ENCODE measurements around the gene GPR137C. TPM values are rescaled to one million over a fixed set of nuclear protein-coding genes. Genes with fewer than 3 reads are reported as not detected.

GPR137C gene
- total RNA-seq, 1 experiment from 2014 or later = 1.2 TPM

DNA sequence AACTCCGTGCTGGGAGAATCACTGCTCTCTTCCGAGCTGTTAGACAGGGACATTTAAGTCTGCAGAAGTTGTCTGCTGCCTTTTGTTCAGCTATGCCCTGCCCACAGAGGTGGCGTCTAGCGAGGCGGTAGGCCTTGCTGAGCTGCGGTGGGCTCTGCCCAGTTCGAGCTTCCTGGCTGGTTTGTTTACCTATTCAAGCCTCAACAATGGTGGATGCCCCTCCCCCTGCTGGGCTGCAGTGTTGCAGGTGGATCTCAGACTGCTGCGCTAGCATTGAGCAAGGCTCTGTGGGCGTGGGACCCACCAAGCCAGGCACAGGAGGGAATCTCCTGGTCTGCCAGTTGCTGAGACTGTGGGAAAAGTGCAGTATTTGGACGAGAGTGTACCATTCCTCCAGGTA lies 43.7 kb downstream of the GPR137C start:
- Histone ChIP-seq H3K4me1 (replicated peaks; ENCODE audit: insufficient read depth) (no peaks in the 10 kb centered on the region), H3K79me2 (ENCODE audit: low read depth) (no peaks in the 10 kb centered on the region), H3K27me3 (ENCODE audit: insufficient read depth, low read depth) (no peaks in the 10 kb centered on the region), H4K20me1 (ENCODE audit: insufficient read depth) (no peaks in the 10 kb centered on the region), H3K27ac (no peak overlapping the region), H3K4me2 (no peak overlapping the region), H3K9me2 (ENCODE audit: insufficient read depth) (no peaks in the 10 kb centered on the region), H3K36me3 (ENCODE audit: low read depth) (no peaks in the 10 kb centered on the region), H3K4me3 (no peak overlapping the region), H3K9me3 (ENCODE audit: insufficient read depth, low read depth) (no peaks in the 10 kb centered on the region), H2AFZ (no peak overlapping the region), H3F3A (ENCODE audit: insufficient read depth, low read depth) (no peaks in the 10 kb centered on the region)
- no peak for TF ChIP-seq EZH2 (IDR thresholded peaks at IDR 0.05; ENCODE audit: low read depth)
- TF ChIP-seq, protein P1, sequence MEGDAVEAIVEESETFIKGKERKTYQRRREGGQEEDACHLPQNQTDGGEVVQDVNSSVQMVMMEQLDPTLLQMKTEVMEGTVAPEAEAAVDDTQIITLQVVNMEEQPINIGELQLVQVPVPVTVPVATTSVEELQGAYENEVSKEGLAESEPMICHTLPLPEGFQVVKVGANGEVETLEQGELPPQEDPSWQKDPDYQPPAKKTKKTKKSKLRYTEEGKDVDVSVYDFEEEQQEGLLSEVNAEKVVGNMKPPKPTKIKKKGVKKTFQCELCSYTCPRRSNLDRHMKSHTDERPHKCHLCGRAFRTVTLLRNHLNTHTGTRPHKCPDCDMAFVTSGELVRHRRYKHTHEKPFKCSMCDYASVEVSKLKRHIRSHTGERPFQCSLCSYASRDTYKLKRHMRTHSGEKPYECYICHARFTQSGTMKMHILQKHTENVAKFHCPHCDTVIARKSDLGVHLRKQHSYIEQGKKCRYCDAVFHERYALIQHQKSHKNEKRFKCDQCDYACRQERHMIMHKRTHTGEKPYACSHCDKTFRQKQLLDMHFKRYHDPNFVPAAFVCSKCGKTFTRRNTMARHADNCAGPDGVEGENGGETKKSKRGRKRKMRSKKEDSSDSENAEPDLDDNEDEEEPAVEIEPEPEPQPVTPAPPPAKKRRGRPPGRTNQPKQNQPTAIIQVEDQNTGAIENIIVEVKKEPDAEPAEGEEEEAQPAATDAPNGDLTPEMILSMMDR (conservative IDR thresholded peaks at IDR 0.05) = no peak
- DNase-seq = no peak
- BruUV-seq (replicated peaks) = no TSS peak
- intact Hi-C loops (cut with micrococcal nuclease; ENCODE audit: unreplicated experiment) = no loop called here
- ChIA-PET CTCF (no interaction called here), POLR2A (ENCODE audit: unreplicated experiment) (no interaction called here)

DNA sequence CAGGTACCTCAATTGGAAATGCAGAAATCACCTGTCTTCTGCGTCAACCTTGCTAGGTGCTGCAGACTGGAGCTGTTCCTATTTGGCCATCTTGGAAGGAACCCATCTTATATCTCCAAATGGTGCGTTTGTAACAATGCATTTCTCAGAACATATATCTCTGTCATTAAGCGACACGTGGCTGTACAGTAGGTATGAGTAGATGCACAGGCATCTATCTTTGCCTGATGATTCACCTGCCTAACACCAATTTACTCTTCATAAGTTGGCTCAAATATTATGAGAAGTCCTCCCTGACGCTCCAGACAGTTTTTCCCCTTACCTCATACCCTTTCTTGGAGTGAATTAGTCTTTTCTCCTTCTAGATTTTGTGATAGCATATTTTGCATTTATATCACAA lies 44.2 kb downstream of the GPR137C start:
- BruUV-seq (replicated peaks) = no TSS peak
- TF ChIP-seq, protein P1 (conservative IDR thresholded peaks at IDR 0.05) = no peak
- no peak for TF ChIP-seq EZH2 (IDR thresholded peaks at IDR 0.05; ENCODE audit: low read depth)
- no peak for DNase-seq
- Histone ChIP-seq H4K20me1 (ENCODE audit: insufficient read depth) (no peaks in the 10 kb centered on the region), H3K4me2 (no peak overlapping the region), H3K9me3 (ENCODE audit: insufficient read depth, low read depth) (no peaks in the 10 kb centered on the region), H3K27me3 (ENCODE audit: insufficient read depth, low read depth) (no peaks in the 10 kb centered on the region), H3K4me1 (replicated peaks; ENCODE audit: insufficient read depth) (no peaks in the 10 kb centered on the region), H2AFZ (no peak overlapping the region), H3K27ac (no peak overlapping the region), H3K9me2 (ENCODE audit: insufficient read depth) (no peaks in the 10 kb centered on the region), H3K4me3 (no peak overlapping the region), H3K36me3 (ENCODE audit: low read depth) (no peaks in the 10 kb centered on the region), H3F3A (ENCODE audit: insufficient read depth, low read depth) (no peaks in the 10 kb centered on the region), H3K79me2 (ENCODE audit: low read depth) (no peaks in the 10 kb centered on the region)
- POLR2A ChIA-PET (ENCODE audit: unreplicated experiment) = no interaction called here
- intact Hi-C loops (cut with micrococcal nuclease; ENCODE audit: unreplicated experiment) = no loop called here
- CTCF ChIA-PET = no interaction called here

DNA sequence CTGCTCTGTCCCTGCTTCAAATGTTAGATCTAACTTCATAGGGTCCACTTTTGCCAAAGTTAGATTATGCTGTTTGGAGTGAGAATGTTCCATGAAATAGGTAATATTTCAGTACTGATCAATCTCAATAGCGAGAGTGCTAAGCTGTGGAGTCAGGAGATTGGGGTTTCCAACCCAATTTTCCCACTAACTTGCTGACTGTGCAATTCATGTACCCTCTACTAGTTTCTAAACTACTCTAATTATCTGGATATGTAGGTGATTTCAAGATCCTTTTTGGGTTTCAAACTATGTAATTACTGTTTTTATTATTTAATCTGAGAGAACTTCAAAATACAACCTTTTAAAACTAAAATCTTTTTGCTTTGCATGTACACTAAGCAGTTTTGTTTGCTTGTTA lies 45.9 kb downstream of the GPR137C start:
- no peak for TF ChIP-seq EZH2 (IDR thresholded peaks at IDR 0.05; ENCODE audit: low read depth)
- TF ChIP-seq, protein P1 (conservative IDR thresholded peaks at IDR 0.05) = no peak
- Histone ChIP-seq H3K9me2 (ENCODE audit: insufficient read depth) (no peaks in the 10 kb centered on the region), H3K9me3 (ENCODE audit: insufficient read depth, low read depth) (no peaks in the 10 kb centered on the region), H3K4me3 (no peak overlapping the region), H3K27me3 (ENCODE audit: insufficient read depth, low read depth) (no peaks in the 10 kb centered on the region), H3K36me3 (ENCODE audit: low read depth) (no peaks in the 10 kb centered on the region), H3K79me2 (ENCODE audit: low read depth) (no peaks in the 10 kb centered on the region), H4K20me1 (ENCODE audit: insufficient read depth) (no peaks in the 10 kb centered on the region), H3F3A (ENCODE audit: insufficient read depth, low read depth) (no peaks in the 10 kb centered on the region), H3K4me1 (replicated peaks; ENCODE audit: insufficient read depth) (no peaks in the 10 kb centered on the region), H2AFZ (no peak overlapping the region), H3K27ac (no peak overlapping the region), H3K4me2 (no peak overlapping the region)
- ChIA-PET CTCF (no interaction called here), POLR2A (ENCODE audit: unreplicated experiment) (interaction anchor here (0.6 kb wide), 1 partner anchor 37 kb away, joined by 5 read pairs; no protein-coding TSS in a partner anchor)
- intact Hi-C loops (cut with micrococcal nuclease; ENCODE audit: unreplicated experiment) = no loop called here
- no TSS peak for BruUV-seq (replicated peaks)
- no peak for DNase-seq

Measured in PC-9 (cell line).